Muscle layer of duodenum (tissue), 2 donors: Measurements from ENCODE around the gene ATP2A1.

Source experiments
- H3K27ac ChIP-seq: one replicate; pipeline ENCODE4 v1.7.0; 2013; ENCODE audit warnings: mild to moderate bottlenecking, low read length
- H3K27me3 ChIP-seq: one replicate; pipeline ENCODE4 v1.7.0; 2013; ENCODE audit warnings: low read depth, mild to moderate bottlenecking, control low read depth, low read length
- H3K36me3 ChIP-seq, 2 donors: one replicate each; pipeline ENCODE4 v1.7.0; 2013; ENCODE audit warnings: low read length in 2 of 2, control low read depth in 1 of 2, mild to moderate bottlenecking in 1 of 2; ENCODE audit not compliant: insufficient read depth in 2 of 2, control insufficient read depth in 1 of 2
- H3K4me1 ChIP-seq, 2 donors: one replicate each; pipeline ENCODE4 v1.7.0; 2013; ENCODE audit warnings: low read length in 2 of 2, mild to moderate bottlenecking in 2 of 2, control low read depth in 1 of 2, moderate library complexity in 1 of 2; ENCODE audit not compliant: insufficient read depth in 2 of 2, control insufficient read depth in 1 of 2
- H3K4me3 ChIP-seq, 2 donors: one replicate each; pipeline ENCODE4 v1.7.0; 2013; ENCODE audit warnings: low read length in 2 of 2, low read depth in 1 of 2, mild to moderate bottlenecking in 1 of 2
- H3K9me3 ChIP-seq, 2 donors: one replicate each; pipeline ENCODE4 v1.7.0; 2013; ENCODE audit warnings: low read length in 2 of 2, control low read depth in 1 of 2, mild to moderate bottlenecking in 1 of 2; ENCODE audit not compliant: control insufficient read depth in 1 of 2
- donor health status: healthy.

Gene ATP2A1

DNA sequence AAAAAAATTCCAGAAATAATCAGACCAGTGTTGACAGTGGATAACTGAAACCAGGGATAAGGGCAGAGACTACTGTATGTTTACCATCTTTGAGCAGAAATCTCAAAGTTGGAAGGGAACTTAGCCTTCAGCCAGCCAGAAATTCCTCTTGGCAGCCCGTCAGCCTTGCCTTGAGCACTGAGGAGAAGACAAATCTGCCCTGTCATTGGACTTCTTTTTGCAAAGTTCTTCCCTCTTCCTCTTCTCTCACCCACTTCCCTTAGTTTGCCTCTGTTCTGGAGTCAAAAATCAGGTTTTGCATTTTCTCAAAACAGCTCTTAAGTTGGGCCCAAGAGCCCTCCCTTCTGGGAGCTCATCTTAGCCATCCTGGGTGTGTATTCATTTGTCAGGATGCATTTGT lies 38.4 kb upstream of the ATP2A1 start:
- H3K4me1 ChIP-seq: peaks cover 2 to 3% of the 10 kb centered on the region in 2 donors
- no peaks in the 10 kb centered on the region for H3K27me3 ChIP-seq
- no peaks in the 10 kb centered on the region for H3K9me3 ChIP-seq
- H3K36me3 ChIP-seq: peaks cover 36 to 64% of the 10 kb centered on the region in 2 donors
- no peak overlapping the region for H3K27ac ChIP-seq
- H3K4me3 ChIP-seq: no peak overlapping the region

DNA sequence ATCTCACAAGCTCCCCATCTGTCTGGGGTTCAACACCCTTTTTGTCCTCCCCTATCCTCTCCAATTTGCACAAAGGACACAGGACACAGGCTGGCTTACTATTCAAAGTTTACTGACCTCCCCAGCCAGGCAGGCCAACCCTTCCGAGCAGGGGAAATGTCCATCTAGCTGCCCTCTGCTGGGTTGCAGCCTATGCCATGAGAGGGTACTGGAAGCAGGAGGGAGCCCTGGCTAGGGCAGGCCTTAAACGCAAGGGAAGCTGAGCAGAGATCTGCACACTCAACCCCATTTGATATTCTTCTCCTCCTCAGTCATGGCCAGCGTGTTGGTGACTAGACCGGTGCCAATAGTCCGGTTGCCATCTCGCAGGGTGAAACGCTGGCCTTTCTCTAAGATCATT lies 35.6 kb upstream of the ATP2A1 start:
- peaks cover 21 to 39% of the 10 kb centered on the region in 2 donors for H3K36me3 ChIP-seq
- H3K9me3 ChIP-seq: no peaks in the 10 kb centered on the region
- H3K4me1 ChIP-seq: peaks cover 11 to 24% of the 10 kb centered on the region in 2 donors
- H3K27me3 ChIP-seq: no peaks in the 10 kb centered on the region
- H3K4me3 ChIP-seq: no peak overlapping the region
- H3K27ac ChIP-seq: no peak overlapping the region

DNA sequence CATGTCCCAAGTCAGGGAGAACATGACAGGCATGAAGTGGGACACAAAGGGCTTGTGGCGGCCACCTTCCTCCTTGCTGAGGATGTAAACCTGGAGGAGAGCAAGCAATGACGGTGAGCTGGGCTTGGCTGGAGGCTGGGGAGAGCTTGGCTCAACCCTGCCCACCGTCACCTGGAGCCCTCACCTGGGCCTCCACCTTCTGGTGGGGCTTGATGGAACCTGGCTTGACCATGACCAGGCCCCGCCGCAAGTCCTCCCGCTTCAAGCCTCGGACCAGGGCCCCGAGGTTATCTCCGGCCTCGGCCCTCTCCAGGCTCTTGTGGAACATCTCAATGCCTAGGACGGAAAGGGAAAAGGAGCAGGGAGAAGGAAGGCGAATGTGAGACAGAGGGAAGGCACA lies 34.5 kb upstream of the ATP2A1 start:
- Histone ChIP-seq H3K4me1 (peaks cover 11 to 24% of the 10 kb centered on the region in 2 donors), H3K36me3 (peaks cover 21 to 32% of the 10 kb centered on the region in 2 donors), H3K9me3 (no peaks in the 10 kb centered on the region), H3K27ac (no peak overlapping the region), H3K27me3 (no peaks in the 10 kb centered on the region), H3K4me3 (no peak overlapping the region)

DNA sequence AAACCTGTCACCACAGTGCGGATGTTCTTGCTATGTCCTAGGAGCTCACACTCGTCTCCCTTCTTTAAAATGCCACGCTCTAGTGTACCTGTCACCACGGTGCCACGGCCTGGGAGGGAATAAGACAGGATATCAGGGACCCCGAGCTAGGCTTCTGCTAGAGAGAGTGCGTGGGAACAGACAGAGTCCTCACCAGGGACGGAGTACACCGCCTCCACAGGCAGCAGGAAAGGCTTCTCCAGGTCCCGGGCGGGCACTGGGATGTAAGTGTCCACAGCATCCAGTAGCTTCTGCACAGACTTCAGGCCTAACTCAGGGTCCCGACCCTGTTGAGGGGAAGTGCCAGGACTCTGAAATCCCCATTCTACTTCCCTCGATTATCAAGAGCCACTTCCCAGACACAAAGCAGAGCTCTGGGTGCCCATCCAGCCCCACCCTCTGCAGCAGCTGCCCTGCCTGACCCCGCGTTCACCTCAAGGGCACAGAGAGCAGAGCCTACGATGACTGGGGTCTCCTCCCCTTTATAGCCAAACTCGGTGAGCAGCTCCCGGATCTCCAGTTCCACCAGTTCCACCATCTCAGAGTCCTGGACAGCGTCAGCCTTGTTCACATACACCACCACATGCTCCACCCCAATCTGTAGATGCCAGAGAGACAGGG lies 33.9 kb upstream of the ATP2A1 start:
- peak overlapping the region in 1 of 2 donors; percentile 97 for H3K4me3 ChIP-seq

DNA sequence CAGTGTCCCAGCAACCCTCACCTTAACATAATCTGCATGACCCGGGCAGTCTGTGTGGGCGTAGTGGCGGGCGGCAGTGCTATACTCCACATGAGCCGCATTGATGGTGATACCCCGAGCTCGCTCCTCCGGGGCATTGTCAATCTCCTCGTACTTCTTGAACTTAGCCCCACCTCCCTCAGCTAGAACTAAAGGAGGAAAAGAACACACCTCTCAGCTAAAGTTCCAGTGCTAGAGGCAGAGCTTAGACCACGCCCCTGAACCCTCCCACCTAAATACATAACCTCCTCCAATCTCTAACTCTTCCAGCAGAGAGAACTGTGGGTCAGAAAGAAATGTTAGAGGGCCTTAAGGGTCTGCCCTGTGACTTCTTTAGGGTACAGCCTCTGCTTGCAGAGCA lies 33.0 kb upstream of the ATP2A1 start:
- Histone ChIP-seq H3K4me1 (peaks cover 11 to 24% of the 10 kb centered on the region in 2 donors), H3K27me3 (no peaks in the 10 kb centered on the region), H3K36me3 (peaks cover 21 to 32% of the 10 kb centered on the region in 2 donors), H3K4me3 (peak overlapping the region; percentile 97 to 99), H3K27ac (peak overlapping the region; percentile 77), H3K9me3 (no peaks in the 10 kb centered on the region)

More for the DNA sequence above, 33.9 kb upstream of the ATP2A1 start:
- Histone ChIP-seq H3K36me3 (peaks cover 21 to 32% of the 10 kb centered on the region in 2 donors), H3K9me3 (no peaks in the 10 kb centered on the region), H3K27ac (no peak overlapping the region), H3K4me1 (peaks cover 11 to 24% of the 10 kb centered on the region in 2 donors), H3K27me3 (no peaks in the 10 kb centered on the region)

DNA sequence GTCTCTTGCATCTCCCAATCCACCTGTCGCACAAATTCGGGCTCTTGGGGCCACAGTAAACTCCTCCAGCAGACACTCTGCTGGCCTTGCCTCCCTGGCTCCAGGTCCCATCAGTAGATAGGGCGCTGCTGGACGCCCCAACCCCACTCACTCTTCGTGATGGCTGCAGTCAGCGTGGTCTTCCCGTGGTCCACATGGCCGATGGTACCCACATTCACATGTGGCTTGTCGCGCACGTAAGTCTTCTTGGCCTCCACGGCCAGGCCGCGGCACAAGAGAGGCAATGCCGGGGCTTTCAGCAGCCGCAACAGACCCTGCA lies 32.6 kb upstream of the ATP2A1 start:
- peak overlapping the region; percentile 77 for H3K27ac ChIP-seq
- H3K4me1 ChIP-seq: peaks cover 11 to 24% of the 10 kb centered on the region in 2 donors
- peak overlapping the region; percentile 97 to 99 for H3K4me3 ChIP-seq
- H3K36me3 ChIP-seq: peaks cover 21 to 32% of the 10 kb centered on the region in 2 donors
- no peaks in the 10 kb centered on the region for H3K9me3 ChIP-seq
- H3K27me3 ChIP-seq: no peaks in the 10 kb centered on the region

DNA sequence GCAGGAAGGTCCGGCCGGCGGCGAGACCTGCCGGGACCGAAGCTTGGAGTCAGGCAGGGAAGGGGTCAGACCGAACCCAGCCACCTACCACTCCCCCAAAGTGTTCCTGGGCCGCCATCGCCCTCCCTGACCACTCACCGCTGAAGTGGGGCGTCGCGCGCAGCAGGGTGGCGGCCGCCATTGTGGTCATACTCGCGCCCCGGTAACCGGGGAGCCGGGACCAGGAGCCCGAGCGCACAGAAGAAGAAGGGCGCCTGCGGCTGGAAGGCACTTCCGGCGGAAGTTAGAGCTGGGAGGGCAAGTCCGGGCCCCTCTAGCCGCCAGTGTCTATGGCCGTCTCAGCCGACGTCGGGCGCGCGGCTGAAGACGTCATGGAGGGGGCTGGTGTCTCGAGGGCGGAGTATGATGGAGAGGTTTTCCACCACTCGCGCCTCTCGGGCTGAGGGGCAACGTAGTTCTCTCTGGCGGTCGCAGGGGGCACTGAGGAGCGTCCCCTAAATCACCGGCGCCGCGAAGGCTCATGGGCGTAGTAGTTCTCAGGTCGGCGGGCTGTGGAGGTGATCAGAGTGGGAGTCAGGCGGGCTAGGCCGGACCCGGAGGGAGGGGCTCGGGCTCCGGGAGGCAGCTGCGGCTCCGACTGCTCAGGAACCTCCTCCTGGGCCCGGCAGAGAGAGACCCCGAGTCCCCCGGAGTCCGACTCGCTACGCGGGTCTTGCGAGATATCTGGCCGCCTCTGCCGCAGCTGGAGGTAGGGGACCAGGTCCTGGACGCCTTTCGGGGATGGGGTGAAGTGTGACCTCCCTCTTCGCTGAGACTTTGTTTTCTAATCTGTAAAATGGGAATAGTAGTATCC lies 32.0 kb upstream of the ATP2A1 start, which contains the start of gene TUFM:
TSS of gene TUFM (minus strand) at position 269 of the 853 bp plus-strand sequence. CDS start at position 190, 79 bp downstream.
- Histone ChIP-seq H3K27me3 (no peaks in the 10 kb centered on the region), H3K4me1 (peaks cover 11 to 24% of the 10 kb centered on the region in 2 donors), H3K9me3 (no peaks in the 10 kb centered on the region), H3K27ac (peak within 1 kb of the TSS; percentile 88), H3K36me3 (peaks cover 21 to 32% of the 10 kb centered on the region in 2 donors), H3K4me3 (peak within 1 kb of the TSS; percentile 97 to 99)

DNA sequence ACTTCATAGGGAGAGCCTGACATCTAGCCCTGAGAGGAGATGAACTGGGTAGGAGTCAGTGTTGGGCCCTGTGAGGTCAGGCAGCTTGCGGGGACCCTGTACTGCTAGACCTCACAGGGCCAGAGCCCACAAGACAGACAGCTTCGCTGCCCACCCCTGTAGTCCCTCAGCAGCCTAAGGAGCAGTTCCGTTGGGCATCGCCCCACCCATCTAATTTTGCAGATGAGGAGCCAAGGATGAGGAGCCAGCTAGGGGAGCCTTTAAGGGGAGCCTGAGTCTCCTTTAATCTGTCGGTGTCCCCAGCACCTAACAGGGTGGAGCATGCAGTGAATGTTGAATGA lies 31.4 kb upstream of the ATP2A1 start:
- peaks cover 21 to 29% of the 10 kb centered on the region in 2 donors for H3K36me3 ChIP-seq
- H3K27ac ChIP-seq: peak overlapping the region; percentile 88
- H3K4me1 ChIP-seq: peaks cover 11 to 24% of the 10 kb centered on the region in 2 donors
- no peaks in the 10 kb centered on the region for H3K27me3 ChIP-seq
- peak overlapping the region; percentile 97 to 99 for H3K4me3 ChIP-seq
- no peaks in the 10 kb centered on the region for H3K9me3 ChIP-seq

DNA sequence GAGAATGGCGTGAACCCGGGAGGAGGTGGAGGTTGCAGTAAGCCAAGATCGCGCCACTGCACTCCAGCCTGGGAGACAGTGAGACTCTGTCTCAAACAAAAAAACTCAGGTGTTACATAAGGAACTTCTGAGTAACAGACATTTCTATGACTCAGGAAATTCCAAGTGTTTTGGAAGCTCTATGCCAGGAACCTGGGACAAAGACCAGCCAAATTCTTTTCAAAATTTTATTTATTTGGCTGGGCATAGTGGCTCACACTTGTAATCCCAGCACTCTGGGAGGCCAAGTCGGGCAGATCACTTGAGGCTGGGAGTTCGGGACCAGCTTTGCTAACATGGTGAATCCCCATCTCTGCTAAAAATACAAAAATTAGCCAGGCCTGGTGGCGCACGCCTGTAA lies 19.9 kb upstream of the ATP2A1 start:
- no peak overlapping the region for H3K27ac ChIP-seq
- H3K36me3 ChIP-seq: peaks cover 0 to 1% of the 10 kb centered on the region in 2 donors
- H3K4me1 ChIP-seq: peaks cover 0 to 3% of the 10 kb centered on the region in 2 donors
- H3K27me3 ChIP-seq: no peaks in the 10 kb centered on the region
- no peaks in the 10 kb centered on the region for H3K9me3 ChIP-seq
- no peak overlapping the region for H3K4me3 ChIP-seq

DNA sequence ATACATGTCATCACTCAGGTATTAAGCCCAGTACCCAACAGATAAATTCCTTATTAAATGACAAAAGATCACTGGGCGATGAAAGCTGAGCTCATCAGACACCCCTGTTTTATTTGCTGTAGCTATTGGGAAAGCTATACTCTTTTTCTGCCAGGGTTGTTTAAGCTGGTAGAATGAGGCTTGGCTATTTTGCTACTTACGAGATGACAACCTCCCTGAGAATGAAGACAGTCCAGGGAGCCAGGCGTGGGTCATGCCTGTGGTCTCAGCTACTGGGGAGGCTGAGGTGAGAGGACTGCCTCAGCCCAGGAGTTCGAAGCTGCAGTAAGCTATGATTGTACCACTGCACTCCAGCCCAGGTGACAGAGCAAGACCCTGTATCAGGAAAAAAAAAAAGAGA lies 19.0 kb upstream of the ATP2A1 start:
- Histone ChIP-seq H3K4me1 (peaks cover 1 to 6% of the 10 kb centered on the region in 2 donors), H3K4me3 (no peak overlapping the region), H3K36me3 (peaks cover 0 to 3% of the 10 kb centered on the region in 2 donors), H3K27me3 (no peaks in the 10 kb centered on the region), H3K27ac (no peak overlapping the region), H3K9me3 (no peaks in the 10 kb centered on the region)

DNA sequence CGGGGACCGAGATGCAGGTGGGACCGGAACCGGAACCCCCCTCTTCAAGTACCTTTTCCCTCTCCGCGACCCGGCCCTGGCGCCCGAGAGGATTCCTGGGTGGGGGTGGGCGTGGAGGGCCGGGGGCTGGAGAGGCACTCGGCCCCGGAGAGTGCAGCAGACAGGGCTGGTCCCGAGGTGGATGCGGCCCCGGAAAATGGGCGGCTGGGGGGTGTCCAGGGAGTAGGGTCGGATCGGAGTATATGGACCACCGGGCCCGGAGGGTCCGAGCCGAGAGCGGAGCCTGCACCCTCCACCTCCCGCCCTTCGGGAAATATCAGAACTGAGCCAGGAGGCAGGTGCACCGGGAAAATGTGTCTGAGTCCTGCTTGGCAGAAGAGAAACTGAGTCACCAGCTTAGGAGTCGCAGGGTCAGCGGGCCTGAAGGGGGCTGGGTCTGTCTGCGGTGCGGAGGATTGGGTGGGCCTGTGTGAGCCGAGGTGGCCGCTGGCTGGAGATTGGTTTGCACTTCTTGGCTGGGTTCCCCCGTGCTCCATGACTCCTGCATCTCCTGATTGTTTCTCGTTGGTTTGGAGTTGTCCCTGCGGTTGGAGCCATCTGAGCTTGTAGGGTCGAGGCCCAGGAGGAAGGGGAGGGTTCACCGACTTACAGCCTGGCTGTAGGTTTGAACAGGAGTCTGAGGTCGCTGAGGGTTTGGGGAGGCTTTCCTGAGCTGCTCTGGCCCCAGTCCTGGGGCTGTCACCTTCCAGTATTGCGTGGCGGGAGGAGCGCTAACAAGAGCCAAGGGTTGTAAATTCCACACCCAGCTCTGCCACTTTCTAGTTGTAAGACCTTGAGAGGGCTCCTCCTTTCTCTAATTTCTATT lies 14.1 kb upstream of the ATP2A1 start:
- Histone ChIP-seq H3K36me3 (peaks cover 13 to 27% of the 10 kb centered on the region in 2 donors), H3K4me3 (peak overlapping the region; percentile 82 to 83), H3K9me3 (no peaks in the 10 kb centered on the region), H3K27me3 (no peaks in the 10 kb centered on the region), H3K4me1 (peaks cover 6 to 23% of the 10 kb centered on the region in 2 donors), H3K27ac (peak overlapping the region; percentile 91)
